Activated naive CD4-positive, alpha-beta T cell treated with anti-CD3 and anti-CD28 coated beads, Interleukin-2, amount 10 ng/mL, durations not matched to agents 7 days and 5 days (primary cell): ENCODE data around the gene PIK3CA.

ENCODE experiments used
- CTCF ChIA-PET: fragments of 350-600 bp; sonication (Branson Sonifier 250); formaldehyde crosslinking; loops from one replicate; lab custom pipeline; 2021; ENCODE audit warnings: antibody characterized with exemption; lab: Charles Lee
- DNase-seq: peaks from one replicate; pipeline ENCODE4 v3.0.0-alpha.2; 2020
- H3K27ac Mint-ChIP-seq: one replicate; pipeline ENCODE4 v1.8.0; 2021; ENCODE audit warnings: mild to moderate bottlenecking, moderate library complexity, mixed read lengths
- H3K27me3 Mint-ChIP-seq: one replicate; pipeline ENCODE4 v1.8.0; 2021; ENCODE audit warnings: mild to moderate bottlenecking, mixed read lengths
- H3K36me3 Mint-ChIP-seq: one replicate; pipeline ENCODE4 v1.8.0; 2021; ENCODE audit warnings: mixed read lengths
- H3K4me1 Mint-ChIP-seq: one replicate; pipeline ENCODE4 v1.8.0; 2021; ENCODE audit warnings: mixed read lengths
- H3K4me3 Mint-ChIP-seq: one replicate; pipeline ENCODE4 v1.8.0; 2021; ENCODE audit warnings: mild to moderate bottlenecking, moderate library complexity, mixed read lengths
- H3K9me3 Mint-ChIP-seq: one replicate; pipeline ENCODE4 v1.8.0; 2021; ENCODE audit warnings: mixed read lengths

The PIK3CA gene

GRCh38 chr3:179146911-179147513 lies 1.1 kb upstream of the PIK3CA start:
- H3K27me3 Mint-ChIP-seq = peaks cover 17% of the 10 kb centered on the region
- peaks cover 32% of the 10 kb centered on the region for H3K4me1 Mint-ChIP-seq
- peak; percentile 29 for DNase-seq
- H3K27ac Mint-ChIP-seq = no peak overlapping the region
- CTCF ChIA-PET = interaction anchor here (0.8 to 4.9 kb wide), 8 partner anchors 35 to 184 kb away, joined by 3 to 31 read pairs (median 4); no protein-coding TSS in a partner anchor
- H3K4me3 Mint-ChIP-seq = no peak overlapping the region
- H3K9me3 Mint-ChIP-seq = no peaks in the 10 kb centered on the region
- H3K36me3 Mint-ChIP-seq = peaks cover 5% of the 10 kb centered on the region

GRCh38 chr3:179147514-179147872 lies 664 bp upstream of the PIK3CA start:
- Mint-ChIP-seq H3K27me3 (peaks cover 13% of the 10 kb centered on the region), H3K9me3 (no peaks in the 10 kb centered on the region), H3K27ac (no peak overlapping the region), H3K4me3 (no peak overlapping the region), H3K36me3 (peaks cover 5% of the 10 kb centered on the region), H3K4me1 (peaks cover 35% of the 10 kb centered on the region)
- DNase-seq = peak; percentile 76
- CTCF ChIA-PET = interaction anchor here (0.8 to 4.9 kb wide), 8 partner anchors 34 to 184 kb away, joined by 3 to 31 read pairs (median 4); no protein-coding TSS in a partner anchor

GRCh38 chr3:179148616-179149405 lies 654 bp downstream of the PIK3CA start:
- Mint-ChIP-seq H3K4me3 (peak overlapping the region; percentile 97), H3K27me3 (peaks cover under 1% of the 10 kb centered on the region), H3K27ac (peak overlapping the region; percentile 98), H3K36me3 (peaks cover 5% of the 10 kb centered on the region), H3K9me3 (no peaks in the 10 kb centered on the region), H3K4me1 (peaks cover 38% of the 10 kb centered on the region)
- CTCF ChIA-PET = interaction anchor here (0.5 to 4.9 kb wide), 5 partner anchors 18 to 172 kb away, joined by 3 to 31 read pairs (median 7); no protein-coding TSS in a partner anchor
- DNase-seq = peak; percentile 75

- Mint-ChIP-seq H3K27me3 (no peaks in the 10 kb centered on the region), H3K27ac (peak overlapping the region; percentile 98), H3K4me1 (peaks cover 38% of the 10 kb centered on the region), H3K4me3 (peak overlapping the region; percentile 97), H3K36me3 (peaks cover 5% of the 10 kb centered on the region), H3K9me3 (no peaks in the 10 kb centered on the region)
- CTCF ChIA-PET = interaction anchor here (0.5 to 4.9 kb wide), 5 partner anchors 17 to 171 kb away, joined by 3 to 31 read pairs (median 7); no protein-coding TSS in a partner anchor
- DNase-seq = peak; percentile 38
These were observed 1.3 kb downstream of the PIK3CA start for GRCh38 chr3:179149406-179149867.

GRCh38 chr3:179149951-179150350 lies 1.8 kb downstream of the PIK3CA start:
- DNase-seq = no peak
- Mint-ChIP-seq H3K9me3 (no peaks in the 10 kb centered on the region), H3K27ac (peak overlapping the region; percentile 98), H3K4me3 (peak overlapping the region; percentile 97), H3K4me1 (peaks cover 38% of the 10 kb centered on the region), H3K36me3 (peaks cover 5% of the 10 kb centered on the region), H3K27me3 (no peaks in the 10 kb centered on the region)
- CTCF ChIA-PET = interaction anchor here (0.6 kb wide), 1 partner anchor 64 kb away, joined by 3 read pairs; no protein-coding TSS in a partner anchor

- Mint-ChIP-seq H3K4me1 (peaks cover 38% of the 10 kb centered on the region), H3K36me3 (peaks cover 5% of the 10 kb centered on the region), H3K27me3 (no peaks in the 10 kb centered on the region), H3K27ac (peak overlapping the region; percentile 38), H3K9me3 (no peaks in the 10 kb centered on the region), H3K4me3 (peak overlapping the region; percentile 30)
- CTCF ChIA-PET = interaction anchor here (0.6 to 1.4 kb wide), 4 partner anchors 63 to 171 kb away, joined by 3 read pairs; no protein-coding TSS in a partner anchor
- DNase-seq = no peak
These were observed 2.5 kb downstream of the PIK3CA start for GRCh38 chr3:179150610-179151009.

- Mint-ChIP-seq H3K27ac (no peak overlapping the region), H3K27me3 (no peaks in the 10 kb centered on the region), H3K4me1 (peaks cover 38% of the 10 kb centered on the region), H3K9me3 (no peaks in the 10 kb centered on the region), H3K4me3 (no peak overlapping the region), H3K36me3 (peaks cover 5% of the 10 kb centered on the region)
- DNase-seq = no peak
- CTCF ChIA-PET = interaction anchor here (1.2 to 1.4 kb wide), 3 partner anchors 120 to 170 kb away, joined by 3 read pairs; no protein-coding TSS in a partner anchor
These were observed 3.3 kb downstream of the PIK3CA start for GRCh38 chr3:179151474-179151873.

GRCh38 chr3:179156170-179156569 lies 8.0 kb downstream of the PIK3CA start:
- Mint-ChIP-seq H3K27ac (no peak overlapping the region), H3K9me3 (peaks cover 1% of the 10 kb centered on the region), H3K36me3 (no peaks in the 10 kb centered on the region), H3K4me1 (peaks cover 20% of the 10 kb centered on the region), H3K4me3 (no peak overlapping the region), H3K27me3 (no peaks in the 10 kb centered on the region)
- CTCF ChIA-PET = no interaction called here
- DNase-seq = no peak

GRCh38 chr3:179156775-179157174 lies 8.6 kb downstream of the PIK3CA start:
- H3K27me3 Mint-ChIP-seq = no peaks in the 10 kb centered on the region
- H3K36me3 Mint-ChIP-seq = no peaks in the 10 kb centered on the region
- CTCF ChIA-PET = no interaction called here
- no peak for DNase-seq
- peaks cover 18% of the 10 kb centered on the region for H3K4me1 Mint-ChIP-seq
- H3K4me3 Mint-ChIP-seq = no peak overlapping the region
- H3K9me3 Mint-ChIP-seq = peaks cover 2% of the 10 kb centered on the region
- H3K27ac Mint-ChIP-seq = no peak overlapping the region

GRCh38 chr3:179158336-179159039 lies 10.3 kb downstream of the PIK3CA start:
- Mint-ChIP-seq H3K27ac (no peak overlapping the region), H3K9me3 (peaks cover 2% of the 10 kb centered on the region), H3K27me3 (no peaks in the 10 kb centered on the region), H3K4me3 (no peak overlapping the region), H3K36me3 (no peaks in the 10 kb centered on the region), H3K4me1 (peaks cover 10% of the 10 kb centered on the region)
- DNase-seq = no peak
- CTCF ChIA-PET = interaction anchor here (0.7 kb wide), 1 partner anchor 75 kb away, joined by 3 read pairs; no protein-coding TSS in a partner anchor

- Mint-ChIP-seq H3K27me3 (no peaks in the 10 kb centered on the region), H3K9me3 (peaks cover 2% of the 10 kb centered on the region), H3K4me3 (no peak overlapping the region), H3K27ac (no peak overlapping the region), H3K36me3 (no peaks in the 10 kb centered on the region), H3K4me1 (peaks cover 10% of the 10 kb centered on the region)
- no peak for DNase-seq
- CTCF ChIA-PET = no interaction called here
These were observed 15.3 kb downstream of the PIK3CA start for GRCh38 chr3:179163503-179163902.

- Mint-ChIP-seq H3K4me3 (no peak overlapping the region), H3K4me1 (peaks cover 10% of the 10 kb centered on the region), H3K27me3 (no peaks in the 10 kb centered on the region), H3K27ac (no peak overlapping the region), H3K36me3 (peaks cover 3% of the 10 kb centered on the region), H3K9me3 (peaks cover 2% of the 10 kb centered on the region)
- CTCF ChIA-PET = no interaction called here
- DNase-seq = no peak
These were observed 16.7 kb downstream of the PIK3CA start for GRCh38 chr3:179164857-179165256.

- Mint-ChIP-seq H3K36me3 (peaks cover 4% of the 10 kb centered on the region), H3K27ac (no peak overlapping the region), H3K4me1 (no peaks in the 10 kb centered on the region), H3K4me3 (no peak overlapping the region), H3K27me3 (no peaks in the 10 kb centered on the region), H3K9me3 (peaks cover 2% of the 10 kb centered on the region)
- DNase-seq = no peak
- CTCF ChIA-PET = interaction anchor here (0.8 to 2.0 kb wide), 2 partner anchors 18 to 67 kb away, joined by 3 to 4 read pairs; no protein-coding TSS in a partner anchor
These were observed 18.5 kb downstream of the PIK3CA start for GRCh38 chr3:179166561-179167201.
